ENCODE measurements around the gene SURF1.
"Not testable (repeated sequence)": the region's sequence is repeated elsewhere in the genome, so short reads cannot be mapped to it uniquely, and the experiment has no call there.

Gene SURF1

DNA sequence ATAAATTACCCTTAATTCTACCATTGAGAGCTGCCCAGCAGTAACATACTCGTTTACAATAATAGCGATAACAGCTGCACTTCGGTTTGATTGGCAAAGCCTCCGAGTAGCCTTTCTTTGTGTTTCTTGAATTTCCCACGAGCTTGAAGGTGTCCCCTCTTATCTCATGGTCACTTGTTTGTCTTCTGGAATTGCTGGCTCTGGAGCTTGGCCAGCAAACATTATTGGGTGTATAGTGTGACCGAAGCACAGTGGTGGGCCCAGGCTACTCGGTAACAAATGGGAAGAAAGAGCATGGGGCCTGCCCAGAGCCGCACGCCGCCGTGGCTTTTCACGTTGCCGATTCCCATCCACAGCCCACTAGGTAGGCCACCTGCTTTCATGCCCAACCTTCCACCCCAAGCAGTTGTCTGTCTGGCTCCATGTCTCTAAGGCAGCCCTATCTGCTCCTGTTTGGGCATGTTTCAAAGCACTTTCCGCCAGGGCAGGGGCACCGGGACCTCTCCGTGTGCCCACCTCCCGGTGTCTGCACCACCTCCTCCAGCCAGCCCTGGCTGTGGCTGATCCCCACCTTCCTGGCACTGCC lies 28.5 kb upstream of the SURF1 start:
- DNase-seq (ENCODE audit: low read depth): no peak

DNA sequence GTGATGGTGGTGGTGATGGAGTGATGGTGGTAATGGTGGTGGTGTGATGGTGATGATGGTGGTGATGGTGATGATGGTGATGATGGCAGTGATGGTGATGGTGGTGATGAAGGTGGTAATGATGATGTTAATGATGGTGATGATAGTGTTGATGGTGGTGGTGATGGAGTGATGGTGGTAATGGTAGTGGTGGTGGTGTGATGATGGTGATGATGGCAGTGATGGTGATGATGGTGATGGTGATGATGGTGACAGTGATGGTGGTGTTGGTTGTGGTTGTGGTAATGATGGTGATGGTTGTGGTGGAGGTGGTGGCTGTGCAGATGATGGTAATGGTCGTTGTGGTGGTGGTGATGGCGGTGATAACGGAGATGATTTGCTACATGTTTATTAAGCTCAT lies 27.2 kb upstream of the SURF1 start:
- DNase-seq (ENCODE audit: low read depth): no peak

DNA sequence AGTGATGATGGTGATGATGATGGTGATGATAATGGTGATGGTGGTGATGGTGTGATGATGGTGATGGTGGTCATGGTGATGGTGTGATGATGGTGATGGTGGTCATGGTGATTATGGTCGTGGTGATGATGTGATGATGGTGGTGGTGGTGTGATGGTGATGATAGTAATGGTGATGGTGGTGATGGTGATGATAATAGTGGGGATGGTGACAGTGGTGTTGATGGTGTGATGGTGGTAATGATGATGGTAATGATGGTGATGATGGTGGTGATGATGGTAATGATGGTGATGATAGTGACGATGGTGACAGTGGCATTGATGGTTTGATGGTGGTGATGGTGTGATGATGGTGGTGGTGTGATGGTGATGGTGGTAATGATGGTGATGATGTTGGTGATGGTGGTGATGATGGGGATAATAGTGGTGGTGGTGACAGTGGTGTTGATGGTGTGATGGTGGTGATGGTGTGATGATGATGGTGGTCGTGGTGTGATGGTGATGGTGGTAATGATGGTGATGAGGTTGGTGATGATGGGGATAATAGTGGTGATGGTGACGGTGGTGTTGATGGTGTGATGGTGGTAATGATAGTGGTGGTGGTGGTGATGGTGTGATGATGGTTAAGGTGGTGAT lies 26.3 kb upstream of the SURF1 start:
- DNase-seq (ENCODE audit: low read depth): no peak

DNA sequence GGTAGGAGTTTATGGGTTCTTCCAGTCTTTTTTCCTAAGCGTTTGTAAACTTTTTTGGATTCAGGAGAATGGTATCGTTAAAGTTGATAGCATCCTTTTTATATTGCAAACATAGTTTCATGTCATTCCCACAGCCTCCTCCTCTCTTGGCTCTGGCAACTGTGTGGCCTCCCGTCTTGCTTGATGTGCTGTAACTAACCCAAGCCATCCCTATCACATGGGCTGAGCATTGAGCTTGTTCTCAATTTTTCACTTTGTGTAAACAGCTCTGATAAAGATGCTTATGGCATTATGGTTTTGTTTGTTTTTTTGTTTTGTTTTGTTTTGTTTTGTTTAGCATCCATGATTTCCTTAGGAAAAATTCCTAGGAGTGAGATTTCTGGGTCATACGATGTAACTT lies 24.4 kb upstream of the SURF1 start:
- DNase-seq (ENCODE audit: low read depth): no peak

DNA sequence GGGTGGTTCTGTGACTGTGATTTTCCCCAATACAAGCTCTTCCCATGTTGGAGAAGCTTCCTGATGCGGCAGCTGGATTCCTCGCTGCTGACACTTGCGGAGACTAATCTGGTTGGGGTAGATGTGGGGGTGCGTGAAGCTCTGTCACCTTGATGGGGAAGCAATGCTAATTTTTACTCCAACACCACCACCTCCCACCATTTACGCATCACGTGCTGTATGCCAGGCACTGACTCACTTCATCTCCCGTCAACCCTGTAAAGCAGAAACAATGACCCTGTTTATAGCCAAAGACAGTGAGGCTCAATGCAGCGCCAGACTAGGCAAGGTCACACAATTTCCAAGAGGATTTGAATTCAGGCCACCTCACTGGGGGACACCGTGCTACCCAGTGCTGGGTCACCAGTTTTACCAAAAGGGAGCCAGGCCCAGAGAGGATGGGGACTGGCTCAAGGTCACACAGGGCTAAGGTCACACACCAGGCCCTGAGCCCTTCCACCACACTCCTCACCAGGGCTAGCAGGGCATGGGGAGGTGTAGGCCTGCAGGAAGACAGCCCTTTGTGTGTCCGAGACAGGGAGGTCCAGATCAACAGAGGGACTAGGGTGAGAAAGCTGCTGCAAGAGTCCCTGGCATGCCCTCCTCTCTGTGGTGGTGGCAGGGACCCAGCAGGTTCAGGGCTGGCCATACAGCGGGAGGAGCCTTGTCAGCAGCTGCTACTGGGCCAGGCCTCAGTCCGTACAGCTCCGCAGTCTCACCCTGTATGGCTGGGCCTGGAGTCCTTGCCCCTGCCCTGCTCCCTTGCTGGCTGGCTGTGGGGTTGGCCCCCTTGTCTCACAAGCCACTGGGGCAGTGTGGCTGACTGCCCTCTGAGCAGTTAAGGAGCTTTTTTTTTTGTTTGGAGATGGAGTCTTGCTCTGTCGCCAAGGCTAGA lies 23.1 kb upstream of the SURF1 start:
- no peak for DNase-seq (ENCODE audit: low read depth)

DNA sequence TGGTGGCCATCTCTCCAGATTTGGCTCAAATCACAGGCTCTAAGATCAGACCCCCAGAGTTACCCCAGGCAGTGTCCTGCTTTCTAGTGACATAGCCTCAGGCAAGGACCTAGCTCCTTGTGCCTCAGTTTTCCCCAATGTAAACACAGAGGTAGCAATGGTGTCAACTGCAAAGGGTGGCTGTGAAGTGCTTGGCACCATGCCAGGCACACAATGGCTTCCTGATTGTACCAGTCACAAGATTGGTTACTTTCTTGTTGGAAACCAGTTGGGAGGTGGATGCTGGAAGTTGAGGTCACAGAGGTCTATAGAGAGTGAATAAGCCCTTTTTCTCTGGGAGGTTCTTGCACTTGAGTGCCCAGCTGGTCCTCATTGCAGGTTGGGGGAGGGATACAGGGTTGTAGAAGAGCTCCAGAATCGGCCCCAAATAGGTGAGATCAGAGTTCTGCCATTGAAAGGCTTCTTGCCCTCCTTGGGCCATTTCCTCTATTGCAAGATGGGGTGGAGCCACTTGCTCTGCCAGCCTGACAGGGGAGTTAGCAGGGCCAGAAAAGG lies 22.2 kb upstream of the SURF1 start:
- no peak for DNase-seq (ENCODE audit: low read depth)

DNA sequence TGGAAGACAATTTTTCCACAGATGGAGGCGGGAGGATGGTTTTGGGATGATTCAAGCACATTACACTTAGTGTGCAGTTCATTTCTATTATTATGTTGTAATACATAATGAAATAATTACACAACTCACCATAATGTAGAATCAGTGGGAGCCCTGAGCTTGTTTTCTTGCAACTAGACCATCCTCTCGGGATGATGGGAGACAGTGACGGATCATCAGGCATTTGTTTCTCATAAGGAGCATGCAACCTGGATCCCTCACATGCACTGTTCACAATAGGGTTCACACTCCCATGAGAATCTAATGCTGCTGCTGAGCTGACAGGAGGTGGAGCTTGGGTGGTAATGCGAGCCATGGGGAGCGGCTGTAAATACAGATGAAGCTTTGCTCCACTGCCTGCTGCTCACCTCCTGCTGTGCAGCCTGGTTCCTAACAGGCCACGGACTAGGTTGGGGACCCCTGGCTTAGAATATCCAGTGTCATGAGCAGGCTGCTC lies 21.5 kb upstream of the SURF1 start:
- no peak for DNase-seq (ENCODE audit: low read depth)

DNA sequence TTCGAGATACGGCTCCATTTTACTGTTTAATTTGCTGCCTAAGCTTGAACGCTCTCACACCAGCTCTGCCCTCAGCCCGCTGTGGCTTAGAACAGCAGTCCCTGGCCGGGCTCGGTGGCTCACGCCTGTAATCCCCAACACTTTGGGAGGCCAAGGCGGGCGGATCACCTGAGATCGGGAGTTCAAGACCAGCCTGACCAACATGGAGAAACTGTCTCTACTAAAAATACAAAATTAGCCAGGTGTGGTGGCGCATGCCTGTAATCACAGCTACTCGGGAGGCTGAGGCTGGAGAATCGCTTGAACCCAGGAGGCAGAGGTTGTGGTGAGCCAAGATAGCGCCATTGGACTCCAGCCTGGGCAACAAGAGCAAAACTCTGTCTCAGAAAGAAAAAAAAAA lies 21.0 kb upstream of the SURF1 start:
- DNase-seq (ENCODE audit: low read depth): not testable (repeated sequence)

DNA sequence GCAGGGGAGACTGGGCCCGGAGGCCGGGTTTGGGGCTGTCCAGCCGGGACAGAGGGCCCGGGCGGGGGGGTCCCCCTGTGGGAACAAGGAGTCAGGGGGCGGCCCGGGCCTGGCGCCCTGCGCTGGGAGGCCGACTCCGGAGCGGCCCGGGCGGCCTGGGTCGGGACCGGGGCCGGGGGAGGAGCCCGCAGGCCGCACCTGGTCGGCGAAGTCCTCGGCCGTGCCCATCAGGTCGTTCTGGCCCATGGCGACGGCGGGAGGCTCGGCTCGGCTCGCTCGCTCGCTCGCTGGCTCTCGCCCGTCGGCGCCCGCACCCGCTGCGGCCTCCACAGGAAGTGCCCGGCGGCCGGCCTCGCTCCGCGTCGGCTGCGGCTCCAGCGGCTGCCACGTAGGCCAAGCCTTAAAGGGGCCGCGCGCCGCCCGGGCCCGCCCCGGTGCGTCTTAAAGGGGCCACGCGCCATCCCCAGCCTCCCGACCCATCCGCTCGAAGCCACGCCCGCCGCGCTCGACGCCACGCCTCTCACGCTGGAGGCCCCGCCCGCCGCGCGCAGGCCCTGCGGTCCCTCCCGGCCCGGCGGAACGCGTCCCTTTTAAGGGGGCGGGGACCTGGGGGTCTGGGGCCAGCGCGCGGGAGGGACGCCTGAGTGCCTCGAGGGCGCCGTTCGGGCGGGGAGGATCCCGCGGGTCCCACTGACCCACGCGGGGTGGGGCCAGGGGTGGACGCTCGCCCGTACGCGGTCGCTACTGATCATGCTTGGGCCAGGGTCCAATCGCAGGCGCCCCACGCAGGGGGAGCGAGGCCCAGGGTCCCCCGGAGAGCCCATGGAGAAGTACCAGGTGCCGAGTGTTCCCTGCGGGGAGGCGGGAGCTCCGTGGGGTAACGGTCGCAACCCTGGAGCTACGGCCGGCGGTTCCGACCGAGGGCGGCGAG lies 19.7 kb upstream of the SURF1 start, which contains the start of the genes STKLD1 and SURF4:
STKLD1 (plus strand) TSS at position 643 of the 931 bp plus-strand sequence; CDS start at position 751, 108 bp downstream.
SURF4 (minus strand) TSS at position 337 of the 931 bp plus-strand sequence; CDS start at position 246, 91 bp downstream.
- peak; percentile 92 for DNase-seq (ENCODE audit: low read depth)

DNA sequence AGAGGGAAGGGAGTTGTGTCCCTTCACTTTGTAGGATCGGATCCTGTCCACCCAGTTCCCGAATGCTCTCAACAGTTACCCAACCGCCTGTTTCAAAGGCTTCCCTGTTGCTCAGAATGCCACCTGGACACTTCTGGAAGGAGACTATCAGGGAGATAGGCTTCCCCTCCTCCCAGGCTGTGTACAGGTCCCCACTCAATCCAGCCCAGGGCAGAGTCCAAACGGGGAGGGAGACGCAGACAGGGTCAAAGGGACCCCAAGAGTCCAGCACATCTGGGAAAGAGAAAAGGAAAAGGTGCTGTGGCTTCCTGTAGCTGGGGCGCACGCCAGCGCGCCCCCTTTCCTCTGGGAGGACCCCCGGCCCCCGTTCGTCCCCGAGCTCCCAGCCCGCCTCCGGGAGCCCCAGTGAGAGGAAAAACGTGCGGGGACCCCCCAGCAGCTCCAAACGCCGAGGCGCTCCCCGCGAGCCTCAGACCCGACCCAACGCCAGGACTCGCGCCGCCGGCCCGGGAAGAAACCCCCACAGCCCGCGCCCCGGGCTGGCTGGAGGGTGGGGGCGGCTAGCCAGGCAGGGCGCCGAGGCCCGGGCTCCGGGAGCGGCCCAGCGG lies 18.9 kb upstream of the SURF1 start:
- DNase-seq (ENCODE audit: low read depth): no peak

DNA sequence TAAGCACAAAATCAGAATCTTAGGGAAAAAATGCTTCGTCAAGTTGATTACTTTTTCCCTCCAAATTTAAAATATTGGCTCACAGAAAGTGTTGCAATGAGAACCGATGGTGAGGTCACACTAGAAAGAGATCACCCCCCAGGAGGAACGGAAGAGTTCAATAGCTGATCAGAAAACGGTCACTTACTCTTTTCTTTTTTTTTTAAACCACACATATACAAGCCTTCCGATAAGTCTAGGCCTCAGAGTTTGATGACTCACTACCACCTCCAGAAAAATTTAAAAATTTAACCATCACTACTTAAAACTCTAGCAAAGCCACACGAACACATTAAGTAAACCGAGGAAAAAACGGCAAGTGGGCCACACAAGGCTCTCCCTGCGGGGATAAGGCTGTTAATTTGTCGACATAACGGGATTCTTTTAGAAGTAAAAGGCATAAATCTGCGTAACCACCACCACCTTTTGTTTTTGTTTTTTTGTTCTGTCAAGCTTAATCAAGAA lies 18.4 kb upstream of the SURF1 start:
- no peak for DNase-seq (ENCODE audit: low read depth)

DNA sequence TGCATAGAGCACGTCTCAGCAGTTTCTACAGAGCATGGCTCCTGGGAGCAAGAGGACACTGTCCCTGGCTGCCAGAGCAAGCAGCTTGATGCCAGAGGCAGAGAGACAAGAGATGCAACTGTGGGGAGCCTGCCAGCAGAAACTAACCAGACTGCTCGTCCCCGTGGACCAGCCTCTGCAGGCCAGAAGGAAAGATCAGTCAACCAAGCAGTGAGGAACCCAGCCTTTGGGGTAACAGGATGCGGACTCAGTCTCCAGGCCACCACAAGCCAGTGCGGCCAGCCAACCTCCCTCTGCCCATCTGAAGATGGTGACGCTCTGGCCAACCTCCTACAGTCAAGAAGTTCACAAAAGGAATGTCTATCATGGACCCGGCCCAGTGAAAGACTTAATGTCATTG lies 15.9 kb upstream of the SURF1 start:
- DNase-seq (ENCODE audit: low read depth): no peak

DNA sequence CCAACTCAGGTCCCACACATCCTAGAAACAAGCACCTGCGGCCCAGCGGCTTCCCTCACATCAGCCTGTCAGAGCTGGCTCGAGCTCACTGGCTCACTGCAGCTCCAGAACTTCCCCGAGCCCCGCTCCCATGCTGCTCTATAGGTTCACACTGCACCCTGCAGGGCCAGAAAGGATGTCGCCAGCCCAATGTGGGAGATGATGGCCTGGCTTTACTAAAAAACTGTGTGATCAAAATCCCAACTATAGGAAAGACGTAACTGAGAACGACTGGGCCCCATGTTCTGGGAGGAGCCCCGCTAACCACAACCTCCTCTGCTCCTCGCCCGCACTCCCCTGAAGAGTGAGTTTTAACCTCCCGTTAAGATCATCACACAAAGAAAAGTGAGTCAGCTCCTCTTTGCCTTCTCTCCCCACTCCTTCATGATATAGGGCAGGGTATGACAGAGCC lies 15.0 kb upstream of the SURF1 start:
- peak; percentile 48 for DNase-seq (ENCODE audit: low read depth)

DNA sequence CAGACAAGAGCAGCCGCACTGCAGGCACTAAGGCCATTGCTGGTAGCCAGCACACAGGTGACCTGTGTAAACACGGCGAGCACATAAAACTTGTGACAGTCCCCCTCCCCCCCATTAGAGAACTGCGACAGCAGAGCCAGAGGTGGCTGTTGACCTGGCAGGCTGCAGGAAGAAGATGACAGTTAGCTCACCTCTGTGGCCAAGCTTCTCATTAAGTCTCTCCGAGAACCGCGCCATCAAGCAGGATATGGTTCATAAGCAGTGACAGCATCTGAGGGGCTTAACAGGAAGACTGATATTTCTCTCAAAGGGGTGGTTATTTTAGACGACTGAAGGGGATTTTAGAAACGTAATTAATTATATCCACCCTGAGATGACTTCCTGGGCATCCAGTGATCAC lies 14.4 kb upstream of the SURF1 start:
- no peak for DNase-seq (ENCODE audit: low read depth)

DNA sequence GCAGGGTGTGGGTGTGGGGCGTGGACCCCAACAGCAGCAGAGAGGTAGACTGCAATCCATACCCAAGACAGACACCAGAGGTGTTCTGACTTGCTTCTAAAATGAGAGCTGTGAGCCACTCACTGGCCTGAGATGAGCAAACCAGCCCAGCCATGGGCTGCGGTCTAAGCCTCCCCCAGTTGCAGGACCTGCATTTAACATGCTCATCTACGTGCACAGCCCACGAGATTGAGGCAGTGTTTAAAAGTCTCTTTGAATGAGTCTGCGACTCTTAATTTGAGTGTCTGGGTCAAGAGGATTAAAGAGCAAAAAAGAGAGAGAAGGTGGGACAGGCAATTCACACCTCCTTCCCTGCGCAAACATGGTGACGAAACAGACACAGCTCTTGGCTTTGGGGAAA lies 13.6 kb upstream of the SURF1 start:
- no peak for DNase-seq (ENCODE audit: low read depth)

DNA sequence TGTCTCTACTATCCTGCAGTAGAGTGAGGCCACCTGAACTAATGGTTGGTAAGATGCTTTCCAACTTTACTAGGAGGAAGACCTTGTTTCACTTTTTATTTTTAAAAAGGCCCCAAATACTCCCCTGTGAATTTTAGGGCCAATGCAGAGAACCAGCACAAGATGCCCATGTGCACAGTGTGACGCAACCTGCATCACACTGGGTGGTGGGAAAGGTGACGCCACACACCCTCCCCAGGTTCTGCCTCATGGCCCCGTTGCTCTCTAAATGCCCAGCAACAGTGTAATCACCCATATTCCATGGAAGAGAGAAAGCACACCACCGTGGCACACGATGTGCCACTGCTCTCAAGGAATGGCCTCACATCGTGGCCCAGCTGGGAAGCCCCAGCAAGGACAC lies 13.1 kb upstream of the SURF1 start:
- DNase-seq (ENCODE audit: low read depth): no peak

DNA sequence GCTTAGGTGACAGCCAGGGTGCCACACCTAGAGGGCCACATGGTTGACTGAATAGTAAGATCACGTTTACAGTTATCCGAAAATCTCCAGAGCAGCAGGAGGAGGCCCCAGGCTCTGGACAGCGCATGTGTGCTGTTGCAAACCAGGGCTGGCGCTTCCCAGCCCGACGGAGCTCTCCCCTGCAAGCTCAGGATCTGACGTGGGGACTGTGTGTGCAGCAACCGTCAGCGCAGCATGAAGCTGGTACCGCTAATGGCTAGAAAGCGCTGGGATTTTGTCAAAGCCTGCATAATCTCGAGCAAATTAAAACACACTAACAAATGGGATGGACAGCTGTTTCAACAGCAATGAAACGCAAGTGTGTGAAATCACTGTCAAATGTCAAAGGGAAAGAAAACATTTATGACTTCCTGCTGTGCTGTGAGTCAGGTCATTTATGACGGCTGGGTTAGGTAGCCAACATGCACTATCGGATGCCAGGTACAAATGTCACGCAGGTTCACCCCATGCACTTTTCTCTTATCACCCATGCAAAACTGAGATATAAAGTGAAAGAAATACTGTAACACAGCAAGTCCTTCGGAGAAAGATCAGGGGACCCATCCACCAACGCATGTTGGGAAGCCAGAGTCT lies 12.1 kb upstream of the SURF1 start:
- DNase-seq (ENCODE audit: low read depth): no peak

DNA sequence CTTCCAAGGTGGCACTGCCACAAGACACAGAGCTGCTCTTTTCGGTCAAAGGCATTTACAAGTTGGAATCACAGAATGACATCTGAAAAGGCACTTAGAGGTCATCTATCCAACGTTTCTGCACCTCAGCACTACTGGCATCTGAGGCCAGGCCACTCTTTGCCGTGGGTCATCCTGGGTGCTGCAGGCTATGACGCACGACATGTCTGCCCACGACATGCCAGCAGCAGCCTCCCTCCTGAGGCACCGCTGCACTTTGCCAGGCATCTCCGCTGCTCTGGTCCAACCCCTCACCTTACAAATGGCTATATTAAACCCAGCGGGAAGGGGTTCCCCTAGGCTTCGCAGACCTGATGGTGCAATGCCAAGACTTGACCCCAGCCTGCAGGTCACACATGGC lies 11.5 kb upstream of the SURF1 start:
- no peak for DNase-seq (ENCODE audit: low read depth)

DNA sequence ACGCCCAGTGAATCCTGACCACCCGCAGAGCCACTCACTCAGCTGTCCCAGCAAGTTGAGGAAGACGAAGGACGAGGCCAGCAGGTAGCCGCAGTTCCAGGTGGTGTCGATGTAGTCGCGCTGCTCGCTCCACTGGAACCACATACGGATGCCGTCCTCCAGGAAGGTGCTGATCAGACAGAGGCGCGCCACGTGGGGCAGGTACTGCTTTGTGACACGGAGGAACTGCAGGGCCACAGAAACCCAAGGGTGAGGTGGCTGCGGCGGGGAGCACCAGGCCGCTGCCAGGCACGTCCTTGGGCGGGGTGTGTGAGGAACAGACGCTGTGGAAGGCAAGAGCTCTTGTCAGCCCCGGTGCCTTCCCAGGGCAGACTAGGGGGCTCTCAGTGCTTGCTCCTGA lies 10.9 kb upstream of the SURF1 start:
- no peak for DNase-seq (ENCODE audit: low read depth)

DNA sequence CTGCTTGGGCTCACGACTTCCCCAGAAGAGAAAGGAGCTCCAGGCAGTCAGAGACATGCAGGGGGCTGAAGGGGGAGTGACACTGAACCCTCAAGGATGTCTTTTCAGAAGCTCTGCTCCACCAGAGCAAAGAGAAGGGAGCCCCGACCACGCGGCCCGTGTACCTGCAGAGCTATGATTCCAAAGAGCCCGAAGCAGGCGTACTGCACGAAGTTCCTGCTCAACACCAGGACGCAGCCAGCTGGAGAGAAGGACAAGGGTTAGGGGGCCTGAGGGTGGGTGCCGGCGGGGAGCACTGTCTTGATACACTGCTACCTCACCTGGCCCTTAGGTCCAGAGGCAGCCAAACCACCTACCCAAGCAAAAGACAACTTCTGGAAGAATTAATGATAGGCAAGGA lies 10.1 kb upstream of the SURF1 start:
- no peak for DNase-seq (ENCODE audit: low read depth)
